Neuronal stem cell (in vitro differentiated cells): ENCODE results near the gene SLC9B2.

Source experiments
- DNase-seq: peaks from one replicate; pipeline ENCODE4 v3.0.0-alpha.2; 2013; ENCODE audit warnings: low spot score
- H2AFZ ChIP-seq: one replicate; pipeline ENCODE4 v1.6.1; 2013; ENCODE audit warnings: mild to moderate bottlenecking, low read length, inconsistent platforms
- H2AK5ac ChIP-seq: 2 replicates; pipeline ENCODE4 v1.6.1; 2013; ENCODE audit warnings: low read depth, mild to moderate bottlenecking, inconsistent platforms, low read length, moderate library complexity, mixed read lengths
- H2BK120ac ChIP-seq: 2 replicates; pipeline ENCODE4 v1.6.1; 2013; ENCODE audit warnings: low read depth, mild to moderate bottlenecking, inconsistent platforms, low read length, moderate library complexity, mixed read lengths
- H2BK12ac ChIP-seq: one replicate; pipeline ENCODE4 v1.6.1; 2013; ENCODE audit warnings: low read length, inconsistent platforms
- H2BK15ac ChIP-seq: 2 replicates; pipeline ENCODE4 v1.6.1; 2013; ENCODE audit warnings: mild to moderate bottlenecking, low read length, inconsistent platforms, mixed read lengths
- H2BK5ac ChIP-seq: one replicate; pipeline ENCODE4 v1.6.1; 2013; ENCODE audit warnings: inconsistent platforms, mild to moderate bottlenecking, low read length, moderate library complexity
- H3K14ac ChIP-seq: one replicate; pipeline ENCODE4 v1.6.1; 2013; ENCODE audit warnings: low read length, inconsistent platforms
- H3K18ac ChIP-seq: 2 replicates; pipeline ENCODE4 v1.6.1; 2013; ENCODE audit warnings: low read length, inconsistent platforms
- H3K23ac ChIP-seq: 2 replicates; pipeline ENCODE4 v1.6.1; 2013; ENCODE audit warnings: low read depth, mild to moderate bottlenecking, mixed read lengths, low read length, inconsistent platforms; ENCODE audit not compliant: poor library complexity
- H3K27ac ChIP-seq: replicated peaks from 3 replicates; pipeline ENCODE4 v1.5.1; 2013; ENCODE audit warnings: low read length, inconsistent platforms
- H3K27me3 ChIP-seq, 3 experiments: 2 replicates each; pipeline ENCODE4 v1.6.1; 2013; ENCODE audit warnings: low read length in 3 of 3, mild to moderate bottlenecking in 2 of 3, inconsistent platforms in 1 of 3, low read depth in 1 of 3, mixed read lengths in 1 of 3, moderate library complexity in 1 of 3; ENCODE audit not compliant: control insufficient read depth in 3 of 3, insufficient read depth in 3 of 3
- H3K36me3 ChIP-seq, 2 donors: replicated peaks in 1 of 2; 2 replicates each; pipeline ENCODE4 v1.6.1; 2013; ENCODE audit warnings: low read length in 2 of 2; ENCODE audit not compliant: control insufficient read depth in 2 of 2, insufficient read depth in 2 of 2
- H3K4ac ChIP-seq: 2 replicates; pipeline ENCODE4 v1.6.1; 2013; ENCODE audit warnings: inconsistent platforms, mild to moderate bottlenecking, low read length, moderate library complexity
- H3K4me1 ChIP-seq, 2 donors: 1 replicate in 1 of 2; 2 replicates in 1 of 2; pipeline ENCODE4 v1.6.1; 2013; ENCODE audit warnings: low read length in 2 of 2, low read depth in 1 of 2; ENCODE audit not compliant: control insufficient read depth in 2 of 2, insufficient read depth in 1 of 2
- H3K4me2 ChIP-seq: one replicate; pipeline ENCODE4 v1.6.1; 2013; ENCODE audit warnings: mild to moderate bottlenecking, low read length, inconsistent platforms; ENCODE audit not compliant: insufficient read depth, poor library complexity, severe bottlenecking
- H3K4me3 ChIP-seq, 2 donors: 2 replicates each; pipeline ENCODE4 v1.5.1; 2013; ENCODE audit warnings: low read length in 2 of 2, mild to moderate bottlenecking in 2 of 2, inconsistent platforms in 1 of 2, moderate library complexity in 1 of 2
- H3K79me1 ChIP-seq: one replicate; pipeline ENCODE4 v1.6.1; 2013; ENCODE audit warnings: low read depth, mild to moderate bottlenecking, inconsistent platforms, low read length, moderate library complexity
- H3K9ac ChIP-seq: one replicate; pipeline ENCODE4 v1.6.1; 2013; ENCODE audit warnings: mild to moderate bottlenecking, low read depth, low read length, inconsistent platforms; ENCODE audit not compliant: poor library complexity
- H3K9me3 ChIP-seq, 2 donors: replicated peaks in 1 of 2; 2 replicates each; pipeline versions ENCODE3 to v1.6.1; 2013; ENCODE audit warnings: low read length in 2 of 2, mild to moderate bottlenecking in 2 of 2, inconsistent platforms in 1 of 2, low read depth in 1 of 2, mixed read lengths in 1 of 2, moderate library complexity in 1 of 2; ENCODE audit not compliant: control insufficient read depth in 2 of 2, insufficient read depth in 1 of 2
- H4K8ac ChIP-seq: one replicate; pipeline ENCODE4 v1.6.1; 2013; ENCODE audit warnings: low read depth, mild to moderate bottlenecking, inconsistent platforms, low read length, moderate library complexity
- H4K91ac ChIP-seq: one replicate; pipeline ENCODE4 v1.6.1; 2013; ENCODE audit warnings: low read length, low read depth, mild to moderate bottlenecking, inconsistent platforms; ENCODE audit not compliant: poor library complexity
- WGBS, 2 donors: extraction: QIAGEN DNeasy Blood & Tissue Kit; methylation state at CpG; one replicate each; pipeline ENCODE4 v1.1.7; 2013; ENCODE audit warnings: missing lambda C conversion rate in 2 of 2, mixed read lengths in 1 of 2; ENCODE audit not compliant: insufficient read length in 2 of 2, insufficient replicate concordance in 1 of 2; ENCODE audit errors: extremely low coverage in 2 of 2; 5-methylcytosine and 5-hydroxymethylcytosine counted together

SLC9B2 gene

DNA sequence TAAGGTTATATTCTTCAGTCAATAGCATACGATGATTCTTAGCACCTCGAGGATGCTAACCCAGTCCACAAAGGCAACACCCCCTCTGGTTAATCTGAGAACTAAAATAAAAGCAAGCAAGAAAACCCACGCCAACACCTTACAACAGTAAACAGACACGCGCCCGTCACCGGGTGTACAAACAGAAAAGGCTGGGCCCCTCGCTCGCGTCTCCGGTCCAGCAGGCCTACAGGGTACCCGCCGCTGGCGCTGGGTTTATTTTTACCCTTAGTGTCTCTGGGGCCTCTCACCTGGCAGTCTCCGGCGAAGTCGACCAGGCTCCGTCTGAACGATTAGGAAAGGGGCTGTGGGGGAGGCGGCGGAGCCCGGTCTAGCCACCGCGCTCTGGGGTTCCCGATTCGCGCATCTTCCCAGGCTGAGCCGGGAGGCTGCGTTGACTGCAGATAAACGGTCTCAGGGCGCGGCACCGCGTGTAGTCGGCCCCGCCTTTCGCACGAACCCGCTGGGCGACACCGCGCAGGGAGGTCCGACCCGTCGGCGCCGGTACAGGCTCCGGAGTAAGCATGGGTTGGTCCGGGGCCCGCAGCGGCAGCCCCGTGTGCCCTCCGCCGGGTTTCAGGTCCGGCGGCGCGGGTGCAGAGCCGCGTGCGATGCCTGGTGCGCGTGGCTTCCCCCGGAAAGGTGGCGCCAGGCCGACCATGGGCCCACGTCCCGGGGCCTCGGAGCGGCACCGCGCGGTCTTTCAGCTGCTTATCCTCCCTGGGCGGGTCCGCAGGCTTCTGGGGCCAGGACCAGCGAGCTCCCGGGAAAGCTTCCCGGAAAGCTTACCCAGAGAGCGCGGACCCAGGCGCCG is 441 bp downstream of the SLC9B2 start:
- H3K23ac ChIP-seq: peak overlapping the region; percentile 89
- peaks cover 2 to 3% of the 10 kb centered on the region in 2 donors for H3K4me1 ChIP-seq

DNA sequence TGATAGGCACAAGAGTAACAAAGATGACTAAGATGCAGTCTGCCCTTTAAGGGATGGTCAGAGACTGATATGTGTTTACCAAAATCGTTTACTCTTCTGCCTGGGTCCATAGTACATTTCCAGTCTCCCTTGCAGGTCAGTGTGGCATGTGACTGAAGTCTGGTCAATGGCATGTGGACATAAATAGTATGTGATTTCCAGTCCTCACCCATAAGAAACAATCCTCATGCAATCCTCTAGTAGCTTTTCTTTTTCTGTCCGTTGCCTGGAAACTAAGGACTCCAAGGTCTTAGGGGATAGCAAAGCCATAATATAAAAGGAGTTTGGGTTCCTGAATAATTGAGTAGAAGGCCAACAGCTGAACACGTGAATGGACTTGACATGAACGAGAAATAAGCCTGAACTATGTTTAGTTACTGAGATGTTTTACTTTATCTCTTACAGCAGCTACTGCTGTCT is 1.1 kb downstream of the SLC9B2 start:
- Histone ChIP-seq H3K9me3 (peaks cover 0 to 6% of the 10 kb centered on the region in 2 donors), H3K79me1 (no peaks in the 10 kb centered on the region), H3K36me3 (peaks cover 1 to 13% of the 10 kb centered on the region in 2 donors), H2BK5ac (no peak overlapping the region), H2BK120ac (no peak overlapping the region), H2AFZ (peak overlapping the region; percentile 97), H3K4ac (no peak overlapping the region), H2BK12ac (no peak overlapping the region), H4K8ac (no peak overlapping the region), H3K27ac (no peak overlapping the region), H3K14ac (no peak overlapping the region), H3K18ac (no peak overlapping the region), H3K4me3 (peak overlapping the region; percentile 83 to 91), H2BK15ac (no peak overlapping the region), H3K4me2 (peak overlapping the region; percentile 78), H2AK5ac (no peak overlapping the region), H3K9ac (no peak overlapping the region), H4K91ac (no peak overlapping the region), H3K4me1 (peaks cover 2 to 3% of the 10 kb centered on the region in 2 donors), H3K27me3 (no peaks in the 10 kb centered on the region), H3K23ac (no peak overlapping the region)
- DNase-seq: no peak
- WGBS, 2 donors: no CpG with 5 or more reads among the region's 4 CpGs

More for the DNA sequence above, 441 bp downstream of the SLC9B2 start:
- peak; percentile 46 for DNase-seq
- no CpG with 5 or more reads among the region's 82 CpGs for WGBS, 2 donors
- Histone ChIP-seq H2BK5ac (peak overlapping the region; percentile 59), H3K4me3 (peak overlapping the region; percentile 83 to 91), H3K27me3 (no peaks in the 10 kb centered on the region), H2AK5ac (no peak overlapping the region), H3K9ac (peak overlapping the region; percentile 95), H3K79me1 (no peaks in the 10 kb centered on the region), H3K18ac (peak overlapping the region; percentile 96), H2BK12ac (peak overlapping the region; percentile 77), H4K91ac (no peak overlapping the region), H4K8ac (no peak overlapping the region), H2AFZ (peak overlapping the region; percentile 97), H2BK120ac (peak overlapping the region; percentile 88), H3K4me2 (peak overlapping the region; percentile 78), H3K9me3 (peaks cover 0 to 6% of the 10 kb centered on the region in 2 donors), H2BK15ac (peak overlapping the region; percentile 69), H3K4ac (no peak overlapping the region), H3K14ac (peak overlapping the region; percentile 84), H3K27ac (no peak overlapping the region), H3K36me3 (peaks cover 3 to 16% of the 10 kb centered on the region in 2 donors)

DNA sequence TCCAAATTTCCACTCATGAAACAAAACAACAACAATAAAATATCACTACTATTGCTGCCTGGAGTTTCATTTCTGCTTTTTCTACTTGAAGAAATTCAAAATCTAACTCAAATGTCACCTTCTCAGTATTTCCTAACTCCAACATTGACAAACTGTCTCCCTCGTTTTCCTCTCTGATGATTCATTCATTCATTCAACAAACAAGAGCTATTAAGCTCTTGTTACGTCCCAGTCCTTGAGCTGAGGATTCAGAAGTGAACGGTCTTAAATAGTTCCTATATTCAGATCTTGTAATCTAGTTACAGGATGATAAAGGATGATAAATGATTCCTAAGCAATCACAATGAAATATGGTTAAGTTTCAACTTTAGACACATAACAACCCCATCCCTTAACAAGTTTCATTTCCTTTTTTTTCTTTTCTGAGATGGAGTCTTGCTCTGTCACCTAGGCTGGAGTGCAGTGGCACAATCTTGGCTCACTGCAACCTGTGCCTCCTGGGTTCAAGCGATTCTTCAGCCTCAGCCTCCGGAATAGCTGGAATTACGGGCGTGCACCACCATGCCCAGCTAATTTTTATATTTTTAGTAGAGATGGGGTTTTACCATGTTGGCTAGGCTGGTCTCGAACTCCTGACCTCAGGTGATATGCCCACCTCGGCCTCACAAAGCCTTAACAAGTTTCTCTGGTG is 1.7 kb downstream of the SLC9B2 start:
- H4K91ac ChIP-seq: no peak overlapping the region
- no peak overlapping the region for H2BK5ac ChIP-seq
- H3K4ac ChIP-seq: no peak overlapping the region
- no peaks in the 10 kb centered on the region for H3K79me1 ChIP-seq
- no peak overlapping the region for H3K9ac ChIP-seq
- H2BK120ac ChIP-seq: no peak overlapping the region
- H3K9me3 ChIP-seq: peaks cover 0 to 6% of the 10 kb centered on the region in 2 donors
- H2AK5ac ChIP-seq: no peak overlapping the region
- H3K36me3 ChIP-seq: peaks cover 1 to 8% of the 10 kb centered on the region in 2 donors
- no peak overlapping the region for H3K27ac ChIP-seq
- no peak overlapping the region for H4K8ac ChIP-seq
- H3K4me1 ChIP-seq: peaks cover 2 to 3% of the 10 kb centered on the region in 2 donors
- WGBS, 2 donors: no CpG with 5 or more reads among the region's 9 CpGs
- DNase-seq: no peak
- H3K14ac ChIP-seq: no peak overlapping the region
- H3K23ac ChIP-seq: no peak overlapping the region
- peak overlapping the region; percentile 97 for H2AFZ ChIP-seq
- no peaks in the 10 kb centered on the region for H3K27me3 ChIP-seq
- no peak overlapping the region for H2BK12ac ChIP-seq
- H3K18ac ChIP-seq: no peak overlapping the region
- no peak overlapping the region for H3K4me2 ChIP-seq
- no peak overlapping the region for H2BK15ac ChIP-seq
- H3K4me3 ChIP-seq: peak overlapping the region in 1 of 2 donors; percentile 83
